ENCODE measurements around the gene SARM1. TPM values are rescaled to one million over a fixed set of nuclear protein-coding genes. Genes with fewer than 3 reads are reported as not detected.

SARM1 gene
- total and polyA plus RNA-seq, 2 of the 13 experiments (the other 11 are each of a cell fraction or from before 2014, with no cell fraction given) = 0.73 to 0.86 TPM

GRCh38 chr17:28405632-28406472 is 34.4 kb downstream of the SARM1 start, which contains the start of gene SLC46A1 (continued):
- TF ChIP-seq THRA (CRISPR knock-in tag; IDR thresholded peaks at IDR 0.05; ENCODE audit: borderline replicate concordance) = no peak
- TF ChIP-seq ZNF3 (CRISPR knock-in tag; IDR thresholded peaks at IDR 0.05) = no peak
- peak; percentile 33; the same call in 1 of the 2 replicates for TF ChIP-seq ZBTB3 (CRISPR knock-in tag; IDR thresholded peaks at IDR 0.05; ENCODE audit: borderline replicate concordance, low read depth)
- TF ChIP-seq ZBTB10 (CRISPR knock-in tag; IDR thresholded peaks at IDR 0.05; ENCODE audit: borderline replicate concordance) = 0 out of 2 replicates have a peak, but pooled peaks have one; percentile 50
- no peak for TF ChIP-seq PCBP1 (IDR thresholded peaks at IDR 0.05; ENCODE audit: borderline replicate concordance, low read depth, low read length)
- TF ChIP-seq ZFAT (CRISPR knock-in tag; conservative IDR thresholded peaks at IDR 0.05) = no peak
- no peak for TF ChIP-seq ZNF713 (CRISPR knock-in tag; IDR thresholded peaks at IDR 0.05)
- peak; percentile 65; the same call in 1 of the 2 replicates for TF ChIP-seq ZMYM4 (CRISPR knock-in tag; IDR thresholded peaks at IDR 0.05)
- TF ChIP-seq FOXK1 (CRISPR knock-in tag; IDR thresholded peaks at IDR 0.05; ENCODE audit: borderline replicate concordance, low read depth) = no peak; the same call in 1 of the 2 replicates
- TF ChIP-seq ZBTB14 (CRISPR knock-in tag; IDR thresholded peaks at IDR 0.05) = no peak
- TF ChIP-seq HDAC2 (CRISPR knock-in tag; IDR thresholded peaks at IDR 0.05) = 0 out of 2 replicates have a peak, but pooled peaks have one; percentile 10
- TF ChIP-seq GRHL1 (CRISPR knock-in tag; conservative IDR thresholded peaks at IDR 0.05) = no peak
- 0 out of 2 replicates have a peak, but pooled peaks have one; percentile 17 for TF ChIP-seq ZBTB7B (CRISPR knock-in tag; IDR thresholded peaks at IDR 0.05)
- peak; percentile 13 for TF ChIP-seq ZNF883 (CRISPR knock-in tag; IDR thresholded peaks at IDR 0.05; ENCODE audit: not compliant biosample characterization)
- TF ChIP-seq DMAP1 (CRISPR knock-in tag; IDR thresholded peaks at IDR 0.05) = peak; percentile 30; the same call in 1 of the 2 replicates
- no peak for TF ChIP-seq ZNF557 (CRISPR knock-in tag; IDR thresholded peaks at IDR 0.05)
- peak; percentile 63; the same call in 1 of the 2 replicates for TF ChIP-seq PRDM10 (CRISPR knock-in tag; IDR thresholded peaks at IDR 0.05; ENCODE audit: low read depth)
